GM21786 (cell line): Measurements from ENCODE around the gene LYSMD3.
A peak's percentile ranks its signal among the peaks of the same experiment; 100 is the strongest.

Experiments
- ATAC-seq: cut with Tn5 transposase; IDR thresholded peaks from one replicate; pipeline ENCODE4 v1.9.1; 2021; ENCODE audit not compliant: unreplicated experiment

Gene LYSMD3

DNA sequence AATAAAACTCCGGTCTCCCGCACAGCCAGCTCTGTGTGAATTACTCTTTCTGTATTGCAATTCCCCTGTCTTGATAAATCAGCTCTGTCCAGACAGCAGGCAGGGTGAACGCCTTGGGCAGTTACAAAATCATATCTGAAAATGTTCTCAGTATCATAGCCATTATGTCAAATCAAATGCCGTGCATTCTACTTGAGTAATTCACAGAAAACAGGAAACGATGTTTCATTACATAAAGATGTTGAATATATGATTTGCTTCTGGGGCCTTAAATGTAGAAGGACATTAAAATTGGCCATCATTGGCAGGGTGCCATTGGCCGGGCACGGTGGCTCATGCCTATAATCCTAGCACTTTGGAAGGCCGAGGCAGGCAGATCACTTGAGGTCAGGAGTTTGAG, 46.2 kb downstream of the LYSMD3 start:
- ATAC-seq, result no peak

GRCh38 chr5:90480699-90481098, 48.7 kb downstream of the LYSMD3 start:
- ATAC-seq, result no peak

GRCh38 chr5:90479611-90480385, 49.6 kb downstream of the LYSMD3 start:
- ATAC-seq, result no peak

DNA sequence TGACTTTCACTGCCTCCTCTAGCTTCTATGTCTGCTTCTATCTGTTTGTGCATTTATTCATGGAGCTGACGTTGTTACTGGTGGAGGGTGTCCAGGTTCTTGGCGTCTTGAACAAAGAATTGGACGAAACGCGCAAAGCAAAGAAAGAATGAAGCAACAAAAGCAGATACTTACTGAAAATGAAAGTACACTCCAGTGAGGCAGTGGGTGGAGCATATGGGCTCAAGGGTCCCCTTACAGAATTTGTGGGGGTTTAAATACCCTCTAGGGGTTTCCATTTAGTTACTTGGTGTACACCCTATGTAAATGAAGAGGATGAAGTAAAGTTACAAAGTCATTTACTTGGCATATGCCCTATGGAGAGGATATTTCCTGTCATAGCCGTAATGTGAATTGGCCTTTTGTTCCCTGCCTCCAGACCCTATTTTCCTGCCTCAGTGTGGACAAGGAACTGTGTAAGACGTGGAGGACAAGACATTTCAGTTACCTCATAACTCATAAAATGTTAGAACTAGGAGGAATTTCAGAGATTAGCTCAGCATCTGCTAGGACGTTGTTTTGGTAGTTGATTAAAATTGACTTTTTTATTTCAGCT, 51.7 kb downstream of the LYSMD3 start:
- no peak for ATAC-seq

GRCh38 chr5:90477073-90477472, 52.3 kb downstream of the LYSMD3 start:
- ATAC-seq, result no peak

DNA sequence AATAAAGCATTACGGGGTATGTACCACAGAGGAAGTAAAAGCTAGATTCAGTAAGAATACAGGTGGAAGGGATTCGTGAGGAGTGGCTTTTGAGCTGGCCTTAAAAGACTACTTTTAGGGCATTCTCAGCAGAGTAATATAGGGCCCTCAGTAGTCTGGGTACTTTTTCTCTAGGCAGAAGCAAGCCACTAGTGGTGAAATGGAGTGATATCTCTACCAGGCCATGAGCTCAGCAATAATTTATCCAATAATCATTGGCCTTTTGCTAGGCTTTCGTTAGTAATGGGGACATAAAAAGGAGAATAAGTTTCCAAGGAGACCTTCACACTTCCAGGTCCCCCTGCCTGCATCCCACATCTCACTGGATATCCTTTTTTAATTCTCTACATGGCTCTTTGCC, 53.0 kb downstream of the LYSMD3 start:
- ATAC-seq, result no peak

GRCh38 chr5:90475436-90475980, 53.9 kb downstream of the LYSMD3 start:
- ATAC-seq, result no peak

- ATAC-seq, result peak; percentile 84
Observed at GRCh38 chr5:90474235-90475107, 54.9 kb downstream of the LYSMD3 start, which contains the start of the genes MBLAC2 and POLR3G. TSS of gene MBLAC2 (minus strand) at chr5:90474771. CDS start at chr5:90474292, 479 bp downstream. TSS of gene POLR3G (plus strand) at chr5:90474864. CDS start at chr5:90485568, 10,704 bp downstream.

DNA sequence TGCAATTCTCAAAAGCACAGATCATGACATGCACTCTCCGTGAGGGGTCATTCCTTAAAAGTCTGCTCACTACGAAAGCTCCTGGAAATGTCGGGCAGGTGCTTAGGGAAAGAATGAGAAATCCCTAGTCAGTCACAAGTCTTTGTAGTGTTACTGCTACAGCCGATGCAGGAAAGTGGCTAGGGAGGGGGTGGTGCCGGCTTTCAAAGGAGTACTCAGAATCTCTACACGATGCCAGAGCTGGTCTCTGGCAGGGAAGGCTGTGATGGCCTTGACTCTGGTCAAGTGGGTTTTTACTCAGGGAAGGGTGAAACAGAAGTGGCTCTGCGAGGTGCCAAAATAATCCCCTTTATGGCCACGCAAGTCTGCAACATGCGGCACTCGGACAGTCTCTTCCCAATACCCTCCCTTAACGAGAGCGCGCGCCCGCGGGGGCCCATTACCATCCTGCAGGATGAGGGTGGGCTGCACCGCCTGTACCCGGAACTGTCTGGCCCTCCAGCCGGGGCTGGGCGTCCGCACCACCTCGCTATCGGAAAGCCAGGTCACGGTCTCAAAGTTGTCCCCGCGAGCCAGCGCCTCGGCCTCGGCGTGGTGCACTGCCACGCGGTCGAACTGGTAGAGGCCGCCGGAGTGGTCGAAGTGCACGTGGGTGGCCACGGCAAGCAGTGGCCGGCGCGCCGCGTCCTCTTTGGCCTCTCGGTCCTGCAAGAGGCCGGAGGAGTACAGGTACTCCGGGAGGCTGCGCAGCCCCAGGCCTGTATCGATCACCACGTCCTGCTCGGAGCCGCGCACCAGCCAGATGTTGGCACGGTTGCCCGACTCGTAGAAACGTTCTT, 55.8 kb downstream of the LYSMD3 start:
- ATAC-seq, result peak; percentile 6

GRCh38 chr5:90472783-90473395, 56.5 kb downstream of the LYSMD3 start:
- ATAC-seq, result peak; percentile 4
